ENCODE measurements around the gene CSF3.
A peak's percentile ranks its signal among the peaks of the same experiment; 100 is the strongest.

CSF3 gene

GRCh38 chr17:40061609-40062038 lies 46.4 kb downstream of the CSF3 start:
- no peak for DNase-seq (ENCODE audit: low read depth)

- DNase-seq (ENCODE audit: low read depth), result peak; percentile 47
These were observed 47.3 kb downstream of the CSF3 start, which contains the start of gene THRA for GRCh38 chr17:40062329-40063186. THRA (plus strand) TSS chr17:40062965; CDS start chr17:40074489, 11,524 bp downstream.

GRCh38 chr17:40063187-40063771 lies 48.0 kb downstream of the CSF3 start:
- DNase-seq (ENCODE audit: low read depth), result peak; percentile 43

- DNase-seq (ENCODE audit: low read depth), result no peak
These were observed 48.8 kb downstream of the CSF3 start for GRCh38 chr17:40063901-40064531.

- peak; percentile 37 for DNase-seq (ENCODE audit: low read depth)
These were observed 49.9 kb downstream of the CSF3 start for GRCh38 chr17:40064971-40065768.

- no peak for DNase-seq (ENCODE audit: low read depth)
These were observed 50.7 kb downstream of the CSF3 start for GRCh38 chr17:40065769-40066510.

Measured in fibroblast of gingiva (primary cell).